ENCODE results near the gene ZFP36L1. TPM values are rescaled to one million over a fixed set of nuclear protein-coding genes. Genes with fewer than 3 reads are reported as not detected.

Gene ZFP36L1
- total RNA-seq, 2 donors from 2014 or later = 97.0 to 123 TPM

DNA sequence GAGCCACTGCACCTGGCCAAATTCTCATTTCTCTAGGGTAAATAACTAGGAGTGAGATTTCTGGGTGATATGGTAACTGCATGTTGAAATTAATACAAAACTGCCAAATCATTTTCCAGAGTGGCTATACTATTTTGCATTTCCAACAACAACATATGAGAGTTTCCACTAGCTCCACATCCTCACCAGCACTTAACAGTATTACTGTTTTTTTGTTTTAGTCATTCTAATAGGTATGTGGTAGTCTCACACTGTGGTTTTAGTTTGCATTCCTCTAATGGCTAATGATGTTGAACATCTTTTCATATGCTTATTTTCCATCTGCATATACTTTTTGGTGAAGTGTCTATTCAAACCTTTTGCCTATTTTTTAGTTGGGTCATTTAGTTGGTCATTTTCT is 5.8 kb upstream of the ZFP36L1 start:
- no peak for DNase-seq
- Histone ChIP-seq H3K27ac (no peak overlapping the region), H3K27me3 (no peaks in the 10 kb centered on the region), H3K36me3 (no peaks in the 10 kb centered on the region), H3K4me3 (no peak overlapping the region), H3K4me1 (no peaks in the 10 kb centered on the region), H3K9ac (ENCODE audit: low read depth in 2 of 2, low read length in 2 of 2) (no peak overlapping the region), H3K9me3 (no peaks in the 10 kb centered on the region)
- TF ChIP-seq, protein P1, sequence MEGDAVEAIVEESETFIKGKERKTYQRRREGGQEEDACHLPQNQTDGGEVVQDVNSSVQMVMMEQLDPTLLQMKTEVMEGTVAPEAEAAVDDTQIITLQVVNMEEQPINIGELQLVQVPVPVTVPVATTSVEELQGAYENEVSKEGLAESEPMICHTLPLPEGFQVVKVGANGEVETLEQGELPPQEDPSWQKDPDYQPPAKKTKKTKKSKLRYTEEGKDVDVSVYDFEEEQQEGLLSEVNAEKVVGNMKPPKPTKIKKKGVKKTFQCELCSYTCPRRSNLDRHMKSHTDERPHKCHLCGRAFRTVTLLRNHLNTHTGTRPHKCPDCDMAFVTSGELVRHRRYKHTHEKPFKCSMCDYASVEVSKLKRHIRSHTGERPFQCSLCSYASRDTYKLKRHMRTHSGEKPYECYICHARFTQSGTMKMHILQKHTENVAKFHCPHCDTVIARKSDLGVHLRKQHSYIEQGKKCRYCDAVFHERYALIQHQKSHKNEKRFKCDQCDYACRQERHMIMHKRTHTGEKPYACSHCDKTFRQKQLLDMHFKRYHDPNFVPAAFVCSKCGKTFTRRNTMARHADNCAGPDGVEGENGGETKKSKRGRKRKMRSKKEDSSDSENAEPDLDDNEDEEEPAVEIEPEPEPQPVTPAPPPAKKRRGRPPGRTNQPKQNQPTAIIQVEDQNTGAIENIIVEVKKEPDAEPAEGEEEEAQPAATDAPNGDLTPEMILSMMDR (IDR thresholded peaks at IDR 0.05) = no peak
- intact Hi-C loops (cut with DNase I) = loop anchor here (10.0 kb wide), 1 partner anchor 274 kb away; no protein-coding TSS in a partner anchor

DNA sequence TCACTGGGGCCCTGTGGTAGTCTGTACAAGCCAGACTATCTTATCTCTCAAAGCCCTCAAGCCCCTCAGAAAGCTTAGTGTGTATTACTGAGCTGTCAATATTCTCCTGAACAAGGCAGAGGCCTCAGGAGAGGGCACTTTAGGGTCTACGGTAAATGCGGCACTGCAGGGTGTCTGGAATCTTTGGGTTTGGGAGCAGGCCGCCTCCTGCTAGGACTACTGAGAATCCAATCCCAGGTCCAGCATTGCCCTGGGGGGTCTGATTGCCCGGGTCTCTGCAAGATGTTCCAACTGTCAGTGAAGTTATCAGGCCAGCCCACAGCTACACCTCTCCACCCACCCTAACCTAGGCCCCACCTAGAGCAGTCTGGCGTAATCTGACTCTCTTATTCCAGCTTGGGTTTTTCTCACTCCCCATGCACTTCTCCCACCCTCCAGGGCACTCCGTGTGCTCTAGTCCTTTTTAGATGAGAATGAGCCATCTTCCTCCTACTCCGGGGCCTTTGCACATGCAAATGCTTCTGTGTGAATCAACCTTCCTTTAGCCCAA is 4.3 kb upstream of the ZFP36L1 start:
- Histone ChIP-seq H3K9ac (ENCODE audit: low read depth in 2 of 2, low read length in 2 of 2) (peak overlapping the region in 1 of 2 donors; percentile 48), H3K4me3 (no peak overlapping the region), H3K36me3 (no peaks in the 10 kb centered on the region), H3K27me3 (no peaks in the 10 kb centered on the region), H3K27ac (peak overlapping the region; percentile 100), H3K4me1 (no peaks in the 10 kb centered on the region), H3K9me3 (no peaks in the 10 kb centered on the region)
- intact Hi-C loops (cut with DNase I) = loop anchor here (10.0 kb wide), 1 partner anchor 272 kb away; no protein-coding TSS in a partner anchor
- no peak for DNase-seq
- TF ChIP-seq, protein P1 (IDR thresholded peaks at IDR 0.05) = no peak

DNA sequence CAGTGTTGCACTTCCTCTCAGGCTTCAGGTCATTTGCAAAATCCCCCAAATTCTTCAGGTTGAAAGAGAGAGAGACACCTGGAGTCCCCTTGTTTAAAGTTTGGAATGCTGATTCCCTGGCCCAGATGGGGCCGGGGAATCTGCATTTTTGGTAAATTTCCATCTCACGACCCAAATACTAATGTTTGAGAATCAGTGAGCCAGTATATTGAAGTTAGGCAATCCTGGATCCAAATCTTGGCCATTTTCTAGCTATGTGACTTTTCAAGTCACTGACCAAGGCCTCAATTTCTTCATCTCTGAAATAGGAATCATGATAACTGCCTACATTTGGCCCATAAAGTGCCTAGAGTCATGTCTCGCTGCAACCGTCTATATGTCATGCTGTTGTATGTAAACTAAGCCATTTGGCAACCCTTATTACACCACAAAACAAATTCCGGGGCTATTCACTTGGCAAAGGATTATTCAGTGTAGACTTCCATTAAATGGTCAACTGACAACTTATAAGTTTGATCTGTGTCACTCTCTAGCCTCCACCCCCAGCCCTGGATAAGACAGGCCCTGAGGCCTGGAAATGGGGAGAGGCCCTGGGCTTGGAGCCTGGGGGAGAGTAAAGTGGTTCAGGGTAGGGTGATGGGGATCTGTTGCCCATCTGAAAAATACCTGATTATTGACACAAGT is 3.7 kb upstream of the ZFP36L1 start:
- DNase-seq = no peak
- Histone ChIP-seq H3K27ac (peak overlapping the region; percentile 100), H3K9me3 (no peaks in the 10 kb centered on the region), H3K4me3 (peak overlapping the region; percentile 74), H3K9ac (ENCODE audit: low read depth in 2 of 2, low read length in 2 of 2) (peak overlapping the region; percentile 99 to 100), H3K36me3 (no peaks in the 10 kb centered on the region), H3K27me3 (no peaks in the 10 kb centered on the region), H3K4me1 (no peaks in the 10 kb centered on the region)
- TF ChIP-seq, protein P1 (IDR thresholded peaks at IDR 0.05) = no peak
- intact Hi-C loops (cut with DNase I) = loop anchor here (10.0 kb wide), 1 partner anchor 272 kb away; no protein-coding TSS in a partner anchor

DNA sequence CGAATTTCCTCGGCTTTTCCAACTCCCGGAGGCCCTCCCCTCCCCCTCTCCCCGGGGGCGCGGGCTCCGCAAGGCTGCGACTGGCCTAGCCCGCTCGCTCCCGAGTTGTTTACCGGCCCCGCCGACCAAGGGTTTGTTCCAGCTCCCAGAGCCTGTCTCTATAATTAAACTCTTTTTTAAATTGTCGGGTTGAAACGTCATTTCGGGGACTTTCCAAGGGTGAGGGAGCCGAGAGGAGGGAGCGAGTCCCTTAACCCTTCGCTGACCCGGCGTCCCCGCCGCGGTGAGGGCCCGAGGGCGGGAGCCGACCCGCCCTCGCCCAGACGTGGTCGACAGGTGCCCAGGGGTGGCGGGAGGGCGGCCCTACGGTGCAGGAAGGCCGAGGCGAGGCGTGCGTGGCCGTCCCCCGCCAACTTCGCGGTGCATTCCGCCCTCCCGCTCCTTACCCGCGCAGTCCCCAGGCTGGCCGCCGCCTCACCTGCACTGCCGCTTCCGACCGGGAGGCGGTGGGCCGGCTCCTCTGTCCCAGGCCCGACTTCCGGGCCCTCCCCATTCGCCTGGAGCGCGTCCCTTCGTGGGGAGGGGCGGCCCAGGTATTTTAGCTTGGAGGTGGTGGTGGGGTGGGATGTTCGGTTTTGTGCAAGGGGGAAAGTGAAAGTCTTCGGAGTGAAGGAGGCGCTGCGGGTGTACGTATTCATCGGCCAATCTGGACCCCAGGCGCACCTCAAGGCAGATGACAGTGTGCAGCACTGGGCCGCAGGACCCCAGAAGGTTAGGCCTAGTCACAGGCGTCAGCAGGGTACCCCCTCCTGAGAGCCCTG is 2.9 kb upstream of the ZFP36L1 start:
- H3K27me3 ChIP-seq = no peaks in the 10 kb centered on the region
- peak; percentile 84 for DNase-seq
- TF ChIP-seq, protein P1 (IDR thresholded peaks at IDR 0.05) = peak; percentile 70
- H3K4me1 ChIP-seq = no peaks in the 10 kb centered on the region
- peak overlapping the region; percentile 99 to 100 for H3K9ac ChIP-seq (ENCODE audit: low read depth in 2 of 2, low read length in 2 of 2)
- no peaks in the 10 kb centered on the region for H3K36me3 ChIP-seq
- peak overlapping the region; percentile 100 for H3K27ac ChIP-seq
- H3K4me3 ChIP-seq = peak overlapping the region; percentile 74
- intact Hi-C loops (cut with DNase I) = loop anchor here (10.0 kb wide), 1 partner anchor 271 kb away; no protein-coding TSS in a partner anchor
- H3K9me3 ChIP-seq = no peaks in the 10 kb centered on the region

DNA sequence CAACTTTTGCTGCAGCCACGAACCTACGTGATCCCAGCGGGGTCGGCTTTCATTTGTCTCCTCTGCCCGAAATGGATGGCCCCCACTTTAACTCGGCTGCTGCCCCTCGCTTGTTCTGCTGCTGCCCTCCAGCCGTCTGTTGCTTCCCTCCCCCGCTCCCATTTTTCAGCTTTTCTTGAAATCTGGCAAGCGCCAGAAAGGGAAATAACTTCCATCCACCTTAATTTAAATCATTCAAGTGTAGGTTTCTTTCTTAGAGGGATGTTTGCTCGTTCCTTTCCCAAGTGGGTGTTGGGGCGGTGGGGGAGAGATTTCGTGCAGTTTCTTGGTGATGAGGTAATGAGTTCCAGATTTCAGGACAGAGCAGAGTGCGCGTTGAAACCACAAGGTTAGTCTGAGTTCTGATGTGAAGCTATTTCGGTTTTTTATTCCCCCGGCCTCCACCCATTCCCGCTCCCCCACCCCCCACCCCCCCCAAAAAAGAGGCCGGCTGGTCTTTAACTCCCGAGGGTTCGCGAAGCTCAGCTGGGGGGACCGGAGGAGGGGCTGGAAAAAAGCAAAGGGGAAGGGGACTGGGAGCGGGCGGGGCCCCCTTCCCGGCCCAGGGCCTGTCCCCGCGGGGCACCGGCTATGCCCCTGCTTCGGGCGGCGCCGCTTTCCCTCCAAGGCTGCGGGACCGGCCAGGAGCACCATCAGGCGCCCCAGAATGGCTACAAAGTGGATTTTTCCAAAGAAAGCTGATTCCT is 2.2 kb upstream of the ZFP36L1 start:
- DNase-seq = peak; percentile 59
- intact Hi-C loops (cut with DNase I) = loop anchor here (10.0 kb wide), 1 partner anchor 270 kb away; no protein-coding TSS in a partner anchor
- Histone ChIP-seq H3K4me3 (peak overlapping the region; percentile 74), H3K27ac (peak overlapping the region; percentile 100), H3K36me3 (no peaks in the 10 kb centered on the region), H3K9ac (ENCODE audit: low read depth in 2 of 2, low read length in 2 of 2) (peak overlapping the region; percentile 99 to 100), H3K4me1 (no peaks in the 10 kb centered on the region), H3K9me3 (no peaks in the 10 kb centered on the region), H3K27me3 (no peaks in the 10 kb centered on the region)
- TF ChIP-seq, protein P1 (IDR thresholded peaks at IDR 0.05) = no peak

Measured in colonic mucosa (tissue), 4 donors.